Activated effector memory CD4-positive, alpha-beta T cell treated with Interleukin-2 at 50 U/mL for 16 hours (primary cell): ENCODE measurements around the gene UBXN2A.

Experiments used
- DNase-seq: peaks from one replicate; pipeline ENCODE4 v3.0.0-alpha.2; 2020

Gene UBXN2A, protein sequence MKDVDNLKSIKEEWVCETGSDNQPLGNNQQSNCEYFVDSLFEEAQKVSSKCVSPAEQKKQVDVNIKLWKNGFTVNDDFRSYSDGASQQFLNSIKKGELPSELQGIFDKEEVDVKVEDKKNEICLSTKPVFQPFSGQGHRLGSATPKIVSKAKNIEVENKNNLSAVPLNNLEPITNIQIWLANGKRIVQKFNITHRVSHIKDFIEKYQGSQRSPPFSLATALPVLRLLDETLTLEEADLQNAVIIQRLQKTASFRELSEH

DNA sequence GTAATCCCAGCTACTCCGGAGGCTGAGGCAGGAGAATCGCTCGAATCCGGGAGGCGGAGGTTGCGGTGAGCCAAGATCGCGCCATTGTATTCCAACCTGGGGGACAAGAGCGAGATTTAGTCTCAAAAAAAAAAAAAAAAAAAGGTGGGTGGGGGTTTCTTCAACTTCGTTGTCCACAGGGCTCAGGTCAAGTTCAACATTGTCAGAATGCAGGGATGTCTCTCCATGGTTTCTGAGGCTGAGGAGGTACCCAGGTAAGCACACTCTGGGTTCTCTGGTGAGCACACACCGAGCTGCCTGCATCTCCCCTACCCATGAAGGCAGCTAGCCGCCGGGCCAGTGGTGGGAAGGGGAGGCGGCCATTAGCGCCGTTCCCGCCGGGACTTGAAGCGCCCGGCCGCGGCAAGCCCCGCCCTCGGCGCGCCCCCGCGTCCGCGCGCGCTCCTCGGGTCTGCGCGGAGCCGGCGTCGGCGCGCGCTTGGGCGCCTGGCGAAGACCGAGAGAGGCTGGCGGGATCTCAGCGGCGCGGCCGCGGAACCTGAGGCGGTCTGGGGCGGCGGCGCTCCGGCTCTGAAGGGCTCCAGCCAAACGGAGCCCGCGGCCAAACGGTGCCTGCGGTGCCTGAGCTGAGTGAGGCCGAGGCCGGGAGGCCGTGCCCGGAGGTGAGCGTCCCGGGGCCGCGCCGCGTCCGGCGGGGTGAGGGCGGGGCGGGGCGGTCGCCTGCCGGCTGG, at the start of gene UBXN2A:
TSS of gene UBXN2A (plus strand) at position 477 of the 731 bp plus-strand sequence. CDS start 17,852 bp downstream, outside the sequence.
- peak; percentile 70 for DNase-seq

DNA sequence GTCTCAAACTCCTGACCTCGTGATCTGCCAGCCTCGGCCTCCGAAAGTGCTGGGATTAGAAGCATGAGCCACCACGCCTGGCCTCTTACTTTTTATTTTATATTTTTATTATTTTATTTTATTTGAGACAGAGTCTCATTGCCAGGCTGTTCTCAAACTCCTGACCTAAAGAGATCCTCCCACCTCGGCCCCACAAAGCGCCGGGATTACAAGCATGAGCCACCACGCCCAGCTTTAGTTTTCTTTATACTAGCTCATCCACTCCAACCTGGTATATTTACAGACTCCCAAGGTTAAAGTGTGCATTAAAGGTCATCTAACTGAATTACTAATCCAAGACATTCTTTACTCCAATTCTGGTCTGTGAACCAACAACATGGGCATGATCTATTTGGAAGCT, 40.1 kb upstream of the UBXN2A start:
- DNase-seq = no peak

DNA sequence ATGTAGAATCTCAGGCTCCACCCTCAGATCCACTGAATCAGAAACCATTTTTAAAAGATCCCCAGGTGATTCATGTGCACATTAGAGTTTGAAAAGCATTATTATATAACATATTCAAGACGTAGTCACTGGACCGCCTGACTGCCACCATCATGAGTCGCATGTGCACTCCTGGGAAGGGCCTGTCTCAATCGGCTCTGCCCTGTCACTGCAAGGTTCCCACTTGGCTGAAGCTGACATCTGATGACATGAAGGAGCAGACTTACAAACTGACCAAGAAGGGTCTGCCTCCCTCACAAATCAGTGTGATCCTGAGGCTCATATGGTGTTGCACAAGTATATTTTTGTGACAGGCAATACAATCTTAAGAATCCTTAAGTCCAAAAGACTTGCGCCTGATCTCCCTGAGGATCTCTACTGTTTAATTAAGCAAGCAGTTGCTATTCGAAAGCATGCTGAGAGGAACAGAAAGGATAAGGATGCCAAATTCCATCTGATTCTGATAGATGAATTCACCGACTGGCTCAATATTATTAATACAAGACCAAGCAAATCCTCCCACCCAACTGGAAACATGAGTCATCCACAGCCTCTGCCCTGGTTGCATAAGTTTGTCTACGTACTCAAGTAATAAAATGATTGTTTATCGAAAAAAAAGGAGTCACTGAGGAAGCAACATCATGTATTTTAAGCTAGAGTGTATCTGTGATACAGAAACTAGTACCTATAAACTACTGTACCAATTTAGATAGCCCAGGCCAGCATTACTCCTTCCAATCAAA, 39.5 kb upstream of the UBXN2A start:
- no peak for DNase-seq

DNA sequence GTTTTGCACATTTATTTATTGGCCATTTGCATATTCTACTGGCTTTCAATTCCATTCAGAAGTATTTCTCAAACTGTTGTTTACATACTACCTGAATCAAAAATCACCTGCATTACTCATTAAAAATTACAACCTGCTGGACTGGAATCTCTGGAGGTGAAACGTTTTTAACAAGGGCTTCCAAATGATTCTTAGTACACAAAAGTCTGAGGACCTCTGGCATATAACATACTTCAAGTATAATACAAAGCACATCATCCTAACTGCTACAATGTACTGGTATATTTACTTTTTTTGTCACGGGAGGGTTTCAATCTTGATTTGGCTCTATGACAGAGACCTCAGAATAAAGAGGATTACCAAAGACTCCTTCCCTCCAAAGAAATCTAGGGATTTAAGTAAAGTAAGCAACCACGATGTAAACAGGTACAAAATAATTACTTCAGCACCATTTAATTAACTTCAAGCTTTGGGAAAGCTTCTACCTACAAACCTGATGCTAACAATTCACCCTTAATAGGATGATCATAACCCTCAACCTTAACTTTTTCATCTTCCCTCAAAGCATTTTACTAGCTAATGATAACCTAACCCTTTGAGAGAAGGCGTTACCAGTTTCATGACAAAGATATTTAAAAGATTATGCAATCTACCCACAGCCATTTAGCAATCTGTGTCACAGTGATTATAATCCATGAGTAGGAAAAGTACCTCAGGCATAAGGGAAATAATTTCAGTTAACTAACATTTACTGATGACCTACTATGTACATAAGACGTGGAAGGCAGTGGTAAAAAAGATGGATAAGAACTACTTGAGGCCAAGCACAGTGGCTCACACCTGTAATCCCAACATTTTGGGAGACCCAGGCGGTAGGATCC, 38.1 kb upstream of the UBXN2A start:
- no peak for DNase-seq

DNA sequence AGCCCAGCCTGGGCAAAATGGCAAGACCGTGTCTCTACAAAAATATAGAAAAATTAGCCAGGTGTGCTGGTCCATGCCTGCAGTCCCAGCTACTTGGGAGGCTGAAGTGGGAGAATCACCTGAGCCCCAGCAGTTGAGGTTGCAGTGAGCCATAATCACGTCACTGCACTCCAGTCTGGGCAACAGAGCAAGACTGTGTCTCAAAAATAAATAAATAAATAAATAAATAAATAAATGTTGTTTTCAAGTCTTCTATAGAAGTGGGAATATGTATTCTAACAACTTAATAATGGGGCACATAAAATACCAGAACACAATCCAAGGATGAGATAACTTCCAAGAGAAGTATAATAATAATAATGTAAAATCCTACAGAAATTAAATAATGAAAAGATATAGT, 37.2 kb upstream of the UBXN2A start:
- no peak for DNase-seq

DNA sequence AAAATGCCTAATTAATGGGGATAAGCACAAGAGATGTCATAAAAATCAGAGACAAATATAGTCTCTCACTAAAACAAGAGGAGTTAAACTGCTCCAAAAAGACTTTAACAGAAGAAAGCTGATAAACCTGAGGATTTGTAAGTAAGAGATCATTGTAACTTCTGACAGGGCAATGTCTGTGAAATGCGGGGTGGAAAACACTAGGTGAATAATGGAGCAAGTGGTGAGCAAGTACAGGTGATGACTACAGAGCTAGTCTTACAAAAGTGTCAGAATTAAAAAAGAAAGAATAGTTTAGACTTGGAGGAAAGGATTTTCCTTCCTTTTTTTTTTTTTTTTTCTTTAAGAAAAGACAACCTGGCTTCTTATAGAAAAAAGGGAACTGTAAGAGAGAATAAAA, 36.0 kb upstream of the UBXN2A start:
- no peak for DNase-seq

DNA sequence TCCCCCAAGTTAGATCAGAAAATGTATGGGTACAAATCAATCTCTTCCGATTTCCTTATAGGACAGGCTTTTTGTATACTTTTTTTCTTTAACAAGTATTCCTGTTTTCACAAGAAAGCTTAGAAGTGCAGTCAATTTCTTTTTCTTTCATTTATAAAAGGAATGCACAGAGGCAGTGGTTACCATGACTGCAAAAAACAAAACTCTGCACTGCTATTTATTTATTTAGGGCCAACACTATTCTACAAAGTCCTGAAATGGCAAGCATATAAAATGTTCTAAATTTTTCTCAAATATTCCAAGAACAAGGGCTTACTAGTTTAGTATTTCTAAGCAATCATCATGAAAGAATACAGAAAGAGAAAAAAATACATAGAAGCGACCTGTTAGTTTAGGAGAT, 35.6 kb upstream of the UBXN2A start:
- DNase-seq = no peak

DNA sequence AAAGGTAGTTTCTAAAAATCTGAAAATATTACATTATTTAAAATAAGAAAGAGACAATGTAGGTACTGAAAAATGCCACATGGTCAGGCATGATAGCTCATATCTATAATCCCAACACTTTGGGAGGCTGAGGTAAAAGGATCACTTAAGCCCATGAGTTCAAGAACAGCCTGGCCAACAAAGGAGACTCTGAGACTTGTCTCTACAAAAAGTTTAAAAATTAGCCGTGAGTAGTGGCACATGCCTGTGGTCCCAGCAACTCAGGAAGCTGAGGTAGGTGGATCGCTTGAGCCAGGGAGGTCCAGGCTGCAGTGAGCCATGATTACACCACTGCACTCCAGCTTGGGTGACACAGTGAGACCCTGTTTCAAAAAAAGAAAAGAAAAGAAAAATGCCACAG, 35.1 kb upstream of the UBXN2A start:
- DNase-seq = no peak

DNA sequence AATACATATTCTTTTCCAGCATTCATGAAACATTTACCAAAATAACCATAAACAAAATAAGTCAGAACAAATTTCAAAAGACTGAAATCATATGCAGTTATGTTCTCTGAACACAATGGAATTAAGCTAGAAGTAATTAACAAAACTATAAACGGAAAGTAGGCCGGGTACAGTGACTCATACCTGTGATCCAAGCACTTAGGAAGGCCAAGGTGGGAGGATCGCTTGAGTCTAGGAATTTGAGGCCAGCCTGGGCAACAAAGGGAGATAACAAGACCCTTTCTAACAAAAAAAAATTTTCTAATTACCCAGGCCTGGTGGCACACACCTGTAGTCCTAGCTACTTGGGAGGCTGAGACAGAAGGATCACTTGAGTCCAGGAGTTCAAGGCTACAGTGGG, 28.2 kb upstream of the UBXN2A start:
- no peak for DNase-seq

DNA sequence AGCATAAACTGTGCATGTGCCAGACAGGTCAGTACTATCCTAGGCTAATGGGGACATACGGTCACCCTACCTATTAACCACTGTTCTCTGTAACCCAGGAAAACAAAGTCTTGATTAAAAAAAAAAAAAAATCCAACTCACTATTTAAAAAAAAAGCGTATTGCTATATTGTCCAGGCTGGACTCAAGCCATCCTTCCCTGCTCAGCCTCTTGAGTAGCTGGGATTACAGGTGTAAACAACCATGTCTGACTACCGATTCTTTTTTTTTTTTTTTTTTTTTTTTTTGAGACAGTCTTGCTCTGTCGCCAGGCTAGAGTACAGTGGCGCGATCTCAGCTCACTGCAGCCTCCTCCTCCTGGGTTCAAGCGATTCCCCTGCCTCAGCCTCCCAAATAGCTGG, 24.9 kb upstream of the UBXN2A start:
- no peak for DNase-seq

DNA sequence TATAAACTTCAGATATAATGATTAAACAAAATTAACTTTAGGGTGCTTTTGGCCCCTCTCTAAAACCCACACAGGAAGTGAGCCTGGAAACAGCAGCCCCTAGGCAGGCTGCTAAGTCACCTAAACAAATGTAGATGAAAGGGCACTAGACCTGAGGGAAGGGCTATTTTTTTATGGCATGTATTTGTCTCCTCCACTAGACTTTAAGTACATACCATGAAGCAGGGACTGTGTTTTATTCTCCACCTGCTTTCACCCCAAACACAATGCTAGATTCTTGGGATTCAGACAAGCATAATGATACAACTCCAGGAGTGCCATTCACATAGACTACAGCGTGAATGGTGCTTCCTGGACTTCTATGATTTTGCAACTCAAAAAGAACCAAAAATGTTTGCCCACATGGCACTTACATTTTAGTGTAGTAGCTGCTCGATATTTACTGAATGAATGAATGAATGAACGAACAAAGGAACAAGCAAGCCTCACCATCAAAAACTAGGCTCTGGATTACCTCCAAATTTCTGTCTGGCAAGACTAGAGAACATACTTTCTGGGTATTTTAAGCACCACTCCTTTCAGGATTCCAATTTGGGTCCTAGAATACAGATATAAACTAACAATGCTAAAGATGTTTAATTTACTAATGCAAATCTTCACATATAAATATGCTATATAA, 23.4 kb upstream of the UBXN2A start:
- no peak for DNase-seq

DNA sequence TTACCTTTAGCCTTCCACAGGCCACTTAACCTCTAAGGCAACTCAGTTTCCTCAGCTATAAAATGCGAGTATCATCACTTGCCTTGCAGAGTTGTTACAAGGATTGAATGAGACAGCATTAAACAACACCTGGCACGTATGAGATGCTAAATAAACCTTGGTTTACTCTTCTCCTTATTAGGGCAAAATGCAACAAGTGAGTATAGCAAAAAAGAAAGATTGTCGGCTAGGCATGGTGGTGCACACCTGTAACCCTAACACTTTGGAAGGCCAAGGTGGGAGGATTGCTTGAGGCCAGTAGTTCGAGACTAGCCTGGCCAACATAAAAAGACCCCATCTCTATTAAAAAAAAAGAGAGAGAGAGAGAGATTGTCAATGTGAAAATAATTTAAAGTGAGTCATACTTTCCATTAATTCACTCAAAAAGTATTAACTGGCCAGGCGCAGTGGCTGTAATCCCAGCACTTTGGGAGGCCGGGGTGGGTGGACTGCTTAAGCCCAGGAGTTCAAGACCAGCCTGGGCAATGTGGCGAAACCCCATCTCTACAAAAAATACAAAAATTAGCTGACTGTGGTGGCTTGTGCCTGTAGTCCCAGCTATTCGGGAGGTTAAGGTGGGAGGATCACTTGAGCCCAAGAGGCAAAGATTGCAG, 21.3 kb upstream of the UBXN2A start:
- DNase-seq = no peak

DNA sequence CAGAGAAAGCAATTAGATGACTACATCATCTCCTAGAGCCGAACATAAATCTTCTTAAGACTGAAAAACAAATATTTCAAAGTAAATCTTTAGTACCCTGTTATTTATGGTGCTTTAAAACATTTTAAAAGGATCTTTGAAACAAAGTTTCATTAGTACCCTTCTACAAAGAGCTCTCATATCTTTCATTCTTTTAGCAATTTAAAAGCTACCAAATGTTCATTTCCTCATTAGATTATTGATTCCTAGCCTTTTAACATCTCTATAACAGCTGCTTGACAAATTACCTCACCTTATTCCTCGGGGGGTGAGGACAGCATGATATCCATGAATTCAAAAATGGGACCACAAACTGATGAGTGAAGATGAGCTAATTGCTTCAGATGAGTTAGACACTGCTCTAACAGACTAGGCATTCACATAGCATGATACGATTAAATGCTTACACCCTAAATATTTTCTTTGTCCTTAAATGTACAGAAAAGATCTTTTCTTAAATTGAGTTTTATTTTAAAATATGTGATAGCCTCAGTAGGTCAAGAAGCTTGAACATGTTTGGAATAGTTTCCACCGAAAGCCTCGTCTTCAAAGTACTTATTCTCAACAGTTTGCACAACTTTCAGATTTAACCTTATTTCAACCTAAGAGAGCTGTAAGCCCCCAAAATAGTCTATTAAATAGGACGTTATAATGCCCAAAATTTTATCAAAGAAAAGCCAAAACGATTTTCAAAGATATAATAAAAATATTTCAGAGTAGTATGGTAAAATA, 15.5 kb upstream of the UBXN2A start:
- DNase-seq = no peak

DNA sequence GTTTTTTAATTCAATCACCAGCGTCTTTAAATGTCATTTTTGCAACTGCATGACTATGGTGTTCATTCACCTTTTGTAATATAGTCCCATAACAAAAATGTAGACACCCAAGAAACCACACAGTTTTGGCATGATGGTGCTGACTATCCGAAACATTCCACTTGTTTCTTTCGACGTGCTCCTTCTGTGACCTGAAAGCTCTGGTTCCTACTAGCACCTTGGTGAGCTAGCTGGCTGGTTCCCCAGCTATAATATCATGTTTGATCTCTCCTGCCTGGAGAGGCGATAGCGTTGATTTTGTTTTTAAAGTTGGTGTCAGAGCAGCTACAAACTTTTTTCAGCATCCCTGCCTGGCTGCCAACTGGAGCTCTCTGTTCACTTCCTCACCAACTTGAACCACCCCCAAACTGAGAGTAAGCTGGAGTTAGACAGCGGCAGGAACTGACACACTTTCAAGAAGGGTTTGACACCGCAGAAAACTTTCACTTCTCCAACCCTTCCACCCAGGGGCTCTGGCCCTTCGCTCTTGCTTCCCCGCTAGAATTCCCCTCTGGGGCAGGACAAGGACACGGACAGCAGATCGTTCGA, 14.5 kb upstream of the UBXN2A start:
- DNase-seq = peak; percentile 50

DNA sequence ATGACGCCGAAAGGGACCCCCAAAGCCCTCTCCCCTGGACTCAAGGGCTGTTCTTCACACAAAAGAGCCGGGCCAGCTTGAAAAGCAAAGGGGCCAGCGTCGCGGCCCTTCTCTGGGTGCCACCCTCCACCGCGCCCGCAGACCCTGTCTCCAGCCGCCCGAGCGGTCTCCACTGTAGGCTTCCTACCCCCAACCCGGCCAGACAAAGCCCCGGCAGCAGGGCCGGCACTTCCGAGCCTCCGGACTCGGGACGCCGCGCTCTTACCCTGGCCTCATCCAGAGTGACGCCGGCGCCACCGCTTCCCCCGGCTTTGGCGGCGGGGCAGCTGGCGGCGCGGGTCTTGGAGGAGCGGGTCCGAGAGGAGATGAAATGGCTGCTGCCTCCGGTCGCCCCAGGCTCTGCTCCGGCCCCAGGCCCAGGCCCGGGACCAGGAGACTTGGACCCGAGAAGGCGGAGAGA, 13.9 kb upstream of the UBXN2A start:
- peak; percentile 19 for DNase-seq

DNA sequence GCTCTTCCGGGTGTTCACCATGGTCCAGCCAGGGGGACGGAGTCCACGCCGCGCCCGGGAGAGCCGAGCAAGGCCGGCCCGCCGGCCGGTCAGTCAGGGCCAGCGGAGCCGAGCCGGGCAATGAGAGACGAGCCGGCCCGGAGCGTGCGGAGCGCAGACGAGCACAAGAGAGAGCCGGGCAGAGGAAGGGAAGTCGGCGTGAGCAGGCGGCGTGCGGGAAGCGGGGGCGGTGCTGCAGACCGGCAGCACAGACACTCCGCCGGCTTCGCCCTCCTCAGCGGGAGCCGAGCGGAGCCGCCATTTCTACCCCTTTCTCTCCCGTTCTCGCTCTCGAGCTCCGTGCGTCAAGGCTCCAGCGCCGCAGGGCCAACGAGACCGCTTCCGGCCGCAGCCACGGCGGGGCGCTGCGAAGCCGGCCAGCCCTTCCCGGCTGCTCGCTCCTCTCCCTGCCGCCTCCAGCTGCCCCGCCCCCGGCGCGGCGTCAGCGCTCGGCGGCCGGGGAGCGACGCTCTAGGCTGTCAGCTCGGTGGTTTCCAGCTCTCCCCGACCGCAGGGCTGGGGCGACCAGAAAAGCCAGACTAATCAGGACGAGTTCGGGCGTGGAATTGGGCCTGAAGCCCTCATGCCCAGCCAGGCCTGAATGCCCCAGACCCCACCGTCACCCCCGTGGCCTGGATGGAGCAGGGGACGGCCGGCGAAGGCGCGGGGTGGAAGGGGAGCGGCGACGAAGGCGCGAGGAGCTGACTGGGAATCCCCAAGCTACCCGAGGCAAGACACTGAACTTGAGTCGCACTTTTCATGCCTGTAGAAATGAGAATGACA, 13.3 kb upstream of the UBXN2A start, which contains the start of gene ATAD2B:
TSS of gene ATAD2B (minus strand) at position 374 of the 822 bp plus-strand sequence. CDS start at position 21, 353 bp downstream.
- peak; percentile 92 for DNase-seq

DNA sequence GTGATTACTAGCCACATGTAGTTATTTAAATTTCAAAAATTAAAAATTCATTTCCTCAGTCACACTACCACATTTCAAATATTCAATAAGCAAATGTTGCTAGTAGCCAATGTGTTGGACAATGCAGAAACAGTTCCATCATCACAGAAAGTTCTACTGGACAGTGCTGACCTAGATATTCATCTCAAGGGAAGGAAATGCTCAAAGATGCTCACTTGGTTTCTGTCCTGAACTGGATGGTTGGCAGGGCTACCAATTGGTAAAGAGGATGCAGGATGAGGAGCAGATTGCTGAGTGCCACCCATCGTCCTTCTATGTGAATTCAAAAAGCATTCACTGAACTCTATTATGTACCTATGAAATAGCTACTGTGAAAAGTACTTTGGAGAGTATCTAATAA, 6.0 kb upstream of the UBXN2A start:
- no peak for DNase-seq

DNA sequence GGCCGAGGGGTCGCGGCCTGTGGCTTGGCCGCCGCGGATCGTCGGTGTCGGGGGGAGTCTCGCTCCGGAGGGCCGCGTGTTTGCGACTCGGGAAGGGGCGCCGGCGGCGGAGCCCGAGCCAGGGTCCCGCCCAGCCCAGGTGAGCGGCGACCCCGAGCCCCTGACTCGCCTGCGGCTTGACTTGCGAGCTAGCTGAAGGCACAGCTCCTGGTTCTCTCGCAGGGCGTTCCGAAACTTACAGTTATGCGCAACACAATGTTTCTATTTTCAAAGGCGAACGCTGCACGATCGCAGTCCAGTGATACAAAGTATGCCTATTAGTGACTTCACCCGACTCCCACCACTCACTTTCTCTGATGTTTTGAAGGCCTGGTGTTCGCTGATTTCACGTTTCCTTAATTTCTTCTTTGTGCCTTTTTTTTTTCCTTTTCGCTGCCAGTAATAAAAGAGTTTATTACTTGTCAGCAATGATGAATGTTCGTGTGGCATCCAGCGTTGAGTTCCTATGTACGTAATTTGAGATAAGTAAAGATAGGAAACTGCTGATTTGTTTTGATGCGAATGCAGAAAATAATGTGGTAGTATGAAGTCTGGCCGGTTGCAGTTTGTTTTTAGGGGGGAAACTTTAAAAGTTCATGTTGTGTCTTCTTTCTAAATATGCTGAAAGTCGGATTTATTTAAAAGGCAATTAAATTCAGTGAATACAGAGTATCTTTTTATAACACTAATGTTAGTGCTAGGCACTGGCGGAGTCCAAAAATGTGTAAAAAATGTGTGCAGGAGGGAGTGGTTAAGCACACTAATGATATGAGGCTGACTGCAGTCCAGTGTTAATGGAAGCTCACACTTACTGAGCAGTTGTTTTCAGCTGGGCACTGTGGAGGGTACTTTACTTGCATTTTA, 706 bp downstream of the UBXN2A start:
- no peak for DNase-seq
